Measurements from ENCODE around the gene CXXC1. TPM values are rescaled to one million over a fixed set of nuclear protein-coding genes. Genes with fewer than 3 reads are reported as not detected.

CXXC1 gene
- polyA plus RNA-seq, 3 donors: 30.9 to 227 (median 33.4) TPM

DNA sequence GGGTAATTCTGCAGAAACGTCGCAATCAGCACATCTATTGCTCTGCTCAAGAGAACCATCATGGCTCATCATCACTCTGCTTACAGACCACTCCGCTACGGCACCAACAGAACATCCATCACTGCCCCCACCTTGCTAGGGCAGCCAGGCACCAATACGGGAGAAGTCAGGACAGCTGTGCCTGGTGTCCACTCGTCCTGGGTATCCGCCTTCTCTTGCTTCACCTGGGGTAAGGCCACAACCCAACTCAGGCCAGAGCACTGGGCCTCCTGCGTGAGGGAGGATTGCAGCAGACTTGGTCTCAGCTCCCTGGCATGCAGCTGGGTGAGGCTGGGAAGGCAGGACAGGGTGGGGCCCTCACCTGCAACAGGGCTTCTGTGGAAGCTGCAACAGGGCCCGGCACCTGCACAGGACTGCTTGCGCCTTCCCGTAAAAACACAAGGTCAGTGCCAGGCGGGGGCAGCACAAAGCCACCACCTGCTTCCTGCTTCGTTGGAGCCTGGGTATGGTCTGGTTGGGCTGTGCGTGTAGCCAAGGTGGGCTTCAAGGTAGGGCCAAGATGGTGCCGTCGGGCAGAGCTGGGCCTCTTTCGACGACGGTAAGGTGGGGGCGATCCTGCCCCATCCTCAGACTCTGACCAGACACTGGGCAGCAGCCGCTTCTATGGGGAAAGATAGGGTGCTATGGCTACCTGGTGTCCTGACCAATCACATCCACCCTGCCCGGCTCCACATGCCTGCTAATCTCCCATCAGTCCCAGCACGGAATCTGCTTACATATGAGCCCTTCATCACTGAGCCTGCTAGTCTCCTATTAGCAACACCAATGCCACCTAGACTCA lies 14.1 kb downstream of the CXXC1 start:
- H3K4me1 Mint-ChIP-seq: peaks cover 5% of the 10 kb centered on the region
- H3K27ac Mint-ChIP-seq: peak overlapping the region in 4 of 7 donors; percentile 10 to 76 (median 44)
- H3K4me3 ChIP-seq (replicated peaks in 1 of 3; ENCODE audit: low read depth in 2 of 3, low read length in 3 of 3): no peak overlapping the region
- H3K36me3 ChIP-seq (replicated peaks in 1 of 2; ENCODE audit: control insufficient read depth in 1 of 2, insufficient read depth in 2 of 2, low read length in 2 of 2): peaks cover 84 to 94% of the 10 kb centered on the region in 2 donors
- peaks cover 0 to 2% (median 0%) of the 10 kb centered on the region in 7 donors for H3K9me3 Mint-ChIP-seq
- no peaks in the 10 kb centered on the region for H4K20me1 ChIP-seq (ENCODE audit: insufficient read depth, low read length)
- no peaks in the 10 kb centered on the region for H3K9me3 ChIP-seq (replicated peaks in 1 of 2; ENCODE audit: control insufficient read depth in 1 of 2, insufficient read depth in 1 of 2, low read length in 2 of 2)
- no peak overlapping the region for H3K27ac ChIP-seq (ENCODE audit: low read depth in 1 of 2, low read length in 2 of 2)
- DNase-seq: no peak
- no peak overlapping the region for H2AFZ ChIP-seq (ENCODE audit: insufficient read depth, low read depth, low read length, poor library complexity, severe bottlenecking)
- peaks cover 0 to 9% of the 10 kb centered on the region in 2 donors for H3K4me1 ChIP-seq (ENCODE audit: control insufficient read depth in 1 of 2, insufficient read depth in 2 of 2, low read length in 2 of 2)
- H3K36me3 Mint-ChIP-seq: peaks cover 78 to 84% of the 10 kb centered on the region in 2 donors
- 98% methylated on average over 16 of the region's 23 CpGs for WGBS (ENCODE audit: insufficient coverage)
- intact Hi-C loops (cut with micrococcal nuclease): no loop called here
- no peaks in the 10 kb centered on the region for H3K27me3 ChIP-seq (ENCODE audit: control insufficient read depth in 2 of 2, insufficient read depth in 2 of 2, low read length in 2 of 2)
- H3K9ac ChIP-seq (ENCODE audit: insufficient read depth, low read length, poor library complexity, severe bottlenecking): no peak overlapping the region
- peaks cover 8% of the 10 kb centered on the region for H3K79me2 ChIP-seq (ENCODE audit: insufficient read depth, low read length)
- TF ChIP-seq, protein P1, sequence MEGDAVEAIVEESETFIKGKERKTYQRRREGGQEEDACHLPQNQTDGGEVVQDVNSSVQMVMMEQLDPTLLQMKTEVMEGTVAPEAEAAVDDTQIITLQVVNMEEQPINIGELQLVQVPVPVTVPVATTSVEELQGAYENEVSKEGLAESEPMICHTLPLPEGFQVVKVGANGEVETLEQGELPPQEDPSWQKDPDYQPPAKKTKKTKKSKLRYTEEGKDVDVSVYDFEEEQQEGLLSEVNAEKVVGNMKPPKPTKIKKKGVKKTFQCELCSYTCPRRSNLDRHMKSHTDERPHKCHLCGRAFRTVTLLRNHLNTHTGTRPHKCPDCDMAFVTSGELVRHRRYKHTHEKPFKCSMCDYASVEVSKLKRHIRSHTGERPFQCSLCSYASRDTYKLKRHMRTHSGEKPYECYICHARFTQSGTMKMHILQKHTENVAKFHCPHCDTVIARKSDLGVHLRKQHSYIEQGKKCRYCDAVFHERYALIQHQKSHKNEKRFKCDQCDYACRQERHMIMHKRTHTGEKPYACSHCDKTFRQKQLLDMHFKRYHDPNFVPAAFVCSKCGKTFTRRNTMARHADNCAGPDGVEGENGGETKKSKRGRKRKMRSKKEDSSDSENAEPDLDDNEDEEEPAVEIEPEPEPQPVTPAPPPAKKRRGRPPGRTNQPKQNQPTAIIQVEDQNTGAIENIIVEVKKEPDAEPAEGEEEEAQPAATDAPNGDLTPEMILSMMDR (IDR thresholded peaks at IDR 0.05): no peak
- peaks cover 0 to 3% (median 0%) of the 10 kb centered on the region in 3 donors for H3K27me3 Mint-ChIP-seq (ENCODE audit: low read depth in 3 of 3)
- no peak overlapping the region for H3K4me2 ChIP-seq (replicated peaks; ENCODE audit: extremely low read depth, low read length, poor library complexity, severe bottlenecking)
- no peak overlapping the region for H3K4me3 Mint-ChIP-seq

DNA sequence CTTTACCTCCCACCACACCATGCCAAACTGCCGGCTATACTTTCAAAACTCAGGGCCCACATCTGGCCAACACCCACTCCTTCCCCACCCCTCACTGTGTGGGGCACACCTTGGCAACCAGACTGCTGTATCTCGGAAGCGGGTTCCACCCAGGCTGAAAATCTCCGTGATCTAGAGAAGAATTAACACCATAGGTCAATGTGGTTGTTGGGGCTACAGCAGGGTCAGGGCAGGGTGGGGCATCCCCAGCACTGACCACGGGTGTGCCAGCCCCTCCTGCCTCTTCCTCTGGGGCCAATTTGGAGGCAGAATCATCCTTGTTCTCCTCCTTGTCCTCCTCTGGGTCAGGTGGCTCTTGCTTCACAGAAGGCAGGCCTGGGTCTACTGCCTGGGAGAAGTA lies 14.9 kb downstream of the CXXC1 start:
- no peaks in the 10 kb centered on the region for H4K20me1 ChIP-seq (ENCODE audit: insufficient read depth, low read length)
- Mint-ChIP-seq H3K36me3 (peaks cover 74 to 80% of the 10 kb centered on the region in 2 donors), H3K4me3 (no peak overlapping the region), H3K9me3 (peaks cover 0 to 2% (median 0%) of the 10 kb centered on the region in 7 donors), H3K4me1 (peaks cover 10% of the 10 kb centered on the region), H3K27me3 (ENCODE audit: low read depth in 3 of 3) (peaks cover 0 to 3% (median 1%) of the 10 kb centered on the region in 3 donors), H3K27ac (peak overlapping the region in 3 of 7 donors; percentile 6 to 68 (median 12))
- H3K4me1 ChIP-seq (ENCODE audit: control insufficient read depth in 1 of 2, insufficient read depth in 2 of 2, low read length in 2 of 2): peaks cover 6 to 18% of the 10 kb centered on the region in 2 donors
- peaks cover 81 to 86% of the 10 kb centered on the region in 2 donors for H3K36me3 ChIP-seq (replicated peaks in 1 of 2; ENCODE audit: control insufficient read depth in 1 of 2, insufficient read depth in 2 of 2, low read length in 2 of 2)
- no peak overlapping the region for H2AFZ ChIP-seq (ENCODE audit: insufficient read depth, low read depth, low read length, poor library complexity, severe bottlenecking)
- no peaks in the 10 kb centered on the region for H3K9me3 ChIP-seq (replicated peaks in 1 of 2; ENCODE audit: control insufficient read depth in 1 of 2, insufficient read depth in 1 of 2, low read length in 2 of 2)
- peaks cover 1% of the 10 kb centered on the region for H3K79me2 ChIP-seq (ENCODE audit: insufficient read depth, low read length)
- intact Hi-C loops (cut with micrococcal nuclease): no loop called here
- TF ChIP-seq, protein P1 (IDR thresholded peaks at IDR 0.05): no peak
- no peak overlapping the region for H3K9ac ChIP-seq (ENCODE audit: insufficient read depth, low read length, poor library complexity, severe bottlenecking)
- H3K4me2 ChIP-seq (replicated peaks; ENCODE audit: extremely low read depth, low read length, poor library complexity, severe bottlenecking): no peak overlapping the region
- 96% methylated on average over 4 of the region's 5 CpGs for WGBS (ENCODE audit: insufficient coverage)
- DNase-seq: no peak
- no peak overlapping the region for H3K4me3 ChIP-seq (replicated peaks in 1 of 3; ENCODE audit: low read depth in 2 of 3, low read length in 3 of 3)
- no peak overlapping the region for H3K27ac ChIP-seq (ENCODE audit: low read depth in 1 of 2, low read length in 2 of 2)
- no peaks in the 10 kb centered on the region for H3K27me3 ChIP-seq (ENCODE audit: control insufficient read depth in 2 of 2, insufficient read depth in 2 of 2, low read length in 2 of 2)

All from CD14-positive monocyte (primary cell).